Stimulated activated CD4-positive, alpha-beta T cell treated with anti-CD3 and anti-CD28 coated beads, Interleukin-15, amount 100 ng/mL, for 24 hours (primary cell): ENCODE results near the gene RHOC.

ENCODE experiments used
- DNase-seq: peaks from one replicate; pipeline ENCODE4 v3.0.0-alpha.2; 2020

The RHOC gene

DNA sequence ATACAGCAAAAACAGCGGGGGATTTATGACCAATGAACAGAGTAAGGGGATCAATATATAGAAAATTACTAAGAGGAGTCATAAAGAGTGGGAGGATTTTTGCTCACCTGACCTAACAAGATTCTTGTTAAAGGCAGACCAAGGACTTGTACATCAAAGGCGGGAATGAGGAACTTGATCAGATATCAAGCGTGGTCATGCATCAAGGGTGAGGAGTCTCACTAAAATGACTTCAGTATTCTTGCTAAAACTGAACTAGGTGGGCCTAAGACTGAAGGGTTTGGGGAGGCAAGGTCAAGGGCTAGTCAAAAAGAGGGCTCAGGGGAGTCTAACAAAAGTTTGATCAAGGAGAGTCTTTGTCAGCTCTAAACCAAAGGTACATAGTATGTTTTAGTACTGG lies 30.4 kb downstream of the RHOC start:
- DNase-seq: no peak

DNA sequence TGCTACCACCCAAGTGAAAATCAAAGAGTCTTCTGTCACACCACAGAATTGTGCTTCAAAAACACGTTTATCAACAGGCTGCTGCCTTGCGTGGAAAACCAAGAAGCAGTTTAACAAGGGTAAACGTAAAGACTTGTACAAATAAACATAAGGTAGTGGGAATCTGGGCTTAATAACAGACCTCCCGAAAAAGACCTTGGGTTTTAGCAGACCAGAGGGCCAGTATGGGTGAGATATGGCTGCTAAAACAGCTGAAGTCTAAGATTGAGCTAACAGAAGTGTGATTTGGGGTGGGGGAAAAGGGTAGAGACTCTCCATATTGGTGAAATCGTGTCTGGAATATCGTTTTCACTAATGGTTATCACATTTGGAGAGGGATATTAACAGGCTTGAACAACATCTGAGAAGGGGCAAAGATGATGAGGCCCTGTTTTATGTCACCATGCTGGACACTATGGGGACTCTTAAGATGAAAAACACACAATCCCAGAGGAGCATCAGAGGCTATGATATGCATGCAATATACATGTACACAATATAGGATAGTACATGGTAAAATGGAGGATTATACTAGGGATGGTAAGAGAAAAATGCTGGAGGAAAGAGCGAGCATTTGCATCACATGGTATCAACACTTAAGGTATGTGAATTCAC lies 31.1 kb downstream of the RHOC start:
- DNase-seq: no peak

DNA sequence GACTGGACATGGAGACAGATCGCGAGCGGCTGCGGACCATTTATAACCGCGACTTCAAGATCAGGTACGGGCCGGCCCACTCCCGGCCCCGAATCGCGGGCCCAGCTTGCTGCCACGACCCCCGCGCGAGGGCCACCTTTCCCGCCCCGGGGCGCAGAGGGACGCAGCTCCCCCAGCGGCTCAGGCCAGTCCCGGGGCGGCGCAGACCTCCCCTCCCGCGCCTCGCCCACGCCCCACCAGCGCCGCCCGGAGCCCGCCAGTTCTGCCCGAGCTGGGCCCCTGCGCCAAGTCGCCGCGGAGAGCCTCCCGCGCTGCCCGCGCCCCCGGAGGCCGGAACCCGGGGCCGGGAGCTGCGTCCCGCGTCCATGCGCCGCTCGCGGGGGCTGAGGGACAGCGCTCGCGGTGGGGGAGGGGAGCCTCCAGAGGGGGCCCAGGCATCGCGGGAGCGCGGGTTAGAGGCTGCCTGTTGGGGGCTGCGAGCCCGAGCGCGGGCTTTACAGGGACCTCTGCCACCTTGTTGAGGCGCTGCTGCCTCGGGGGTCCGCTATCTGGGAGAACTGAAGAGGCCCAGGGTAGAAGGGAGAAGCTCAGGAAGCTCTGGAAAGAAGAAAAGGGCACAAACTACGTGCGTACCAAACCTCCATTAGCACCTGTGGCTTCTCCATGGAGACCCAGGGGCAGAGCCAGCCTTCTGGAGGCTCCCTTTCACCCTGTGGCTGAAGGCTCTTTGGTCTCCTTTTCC lies 31.8 kb downstream of the RHOC start:
- peak; percentile 61 for DNase-seq

DNA sequence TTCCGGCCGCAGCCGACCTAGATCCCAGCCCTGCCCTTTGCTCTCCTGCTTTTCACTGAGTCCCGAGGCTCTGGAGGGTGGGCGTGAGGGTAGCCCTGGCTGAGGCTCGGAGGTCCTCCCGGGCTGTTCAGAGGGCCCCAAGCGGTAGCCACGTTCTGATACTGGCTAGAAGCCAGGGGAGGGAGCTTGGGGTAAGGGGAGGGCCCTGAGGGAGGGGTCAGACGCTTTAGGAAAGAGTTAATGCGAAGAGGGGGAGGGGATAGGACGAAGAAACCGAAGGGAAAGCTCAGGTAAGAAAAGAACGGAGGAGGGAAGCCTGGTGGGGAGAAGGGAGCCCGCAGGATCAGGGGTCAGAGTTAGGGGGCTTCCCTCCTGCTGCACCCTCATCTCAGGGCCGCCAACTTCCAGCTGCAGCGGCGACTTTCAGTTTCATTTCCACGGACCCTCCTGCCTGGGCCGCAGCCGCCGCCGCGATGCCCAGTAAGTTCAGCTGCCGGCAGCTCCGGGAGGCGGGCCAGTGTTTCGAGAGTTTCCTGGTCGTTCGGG lies 32.4 kb downstream of the RHOC start, which contains the start of gene MOV10:
MOV10 (plus strand) TSS at position 220 of the 546 bp plus-strand sequence; CDS start at position 474, 254 bp downstream.
- peak; percentile 74 for DNase-seq

DNA sequence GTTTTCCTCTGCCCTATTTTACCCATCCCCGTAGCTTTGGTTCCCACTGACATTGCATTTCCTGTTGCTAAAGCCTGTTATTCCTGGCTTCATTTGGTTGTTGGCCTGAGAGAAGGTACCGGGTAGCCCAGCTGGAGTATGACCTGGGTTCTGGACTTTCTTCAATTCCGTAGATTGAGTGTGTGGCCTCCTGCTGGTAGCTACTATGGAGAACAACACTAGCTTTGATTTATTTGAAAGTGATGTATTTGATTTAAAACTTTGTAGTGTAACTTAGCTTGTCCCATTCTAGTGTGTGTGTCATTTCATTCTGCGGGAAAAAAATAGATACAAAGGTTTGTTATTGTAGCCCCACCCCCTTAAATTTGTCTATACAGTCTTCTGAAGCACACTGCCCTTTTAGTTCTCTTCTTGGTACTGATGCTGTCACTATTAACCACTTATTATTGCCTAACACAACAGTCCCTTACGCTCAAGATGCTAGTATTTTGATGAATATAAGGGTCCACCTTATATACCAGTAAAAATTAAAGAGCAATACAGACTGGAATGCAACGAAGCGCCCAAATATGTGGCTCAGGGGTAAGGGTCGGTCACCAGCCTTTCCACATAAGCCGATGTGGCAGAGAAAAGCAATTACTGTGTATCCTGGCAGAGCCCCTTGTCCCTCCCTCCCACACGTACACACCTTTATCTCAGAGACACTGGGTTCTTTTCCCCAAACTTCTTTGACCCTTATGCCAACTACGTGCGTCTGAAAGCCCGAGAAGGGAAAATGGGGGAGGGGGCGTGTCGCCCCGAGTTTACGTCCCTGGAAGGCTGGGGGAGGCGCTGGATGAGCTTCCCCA lies 33.1 kb downstream of the RHOC start:
- no peak for DNase-seq

DNA sequence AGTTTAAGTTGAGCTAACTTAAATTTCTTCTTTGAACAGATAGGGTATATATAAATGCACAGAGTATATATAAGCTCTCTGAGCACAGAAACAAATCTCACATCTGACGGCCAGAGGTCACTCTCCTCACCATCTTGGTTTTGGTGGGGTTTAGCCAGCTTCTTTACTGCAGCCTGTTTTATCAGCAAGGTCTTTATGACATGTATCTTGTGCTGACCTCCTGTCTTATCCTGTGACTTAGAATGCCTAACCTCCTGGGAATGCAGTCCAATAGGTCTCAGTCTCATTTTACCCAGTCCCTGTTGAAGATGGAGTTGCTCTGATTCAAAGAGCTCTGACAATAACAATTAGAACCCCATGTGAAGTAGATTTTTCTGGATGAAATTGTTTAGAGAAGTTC lies 34.1 kb downstream of the RHOC start:
- no peak for DNase-seq

DNA sequence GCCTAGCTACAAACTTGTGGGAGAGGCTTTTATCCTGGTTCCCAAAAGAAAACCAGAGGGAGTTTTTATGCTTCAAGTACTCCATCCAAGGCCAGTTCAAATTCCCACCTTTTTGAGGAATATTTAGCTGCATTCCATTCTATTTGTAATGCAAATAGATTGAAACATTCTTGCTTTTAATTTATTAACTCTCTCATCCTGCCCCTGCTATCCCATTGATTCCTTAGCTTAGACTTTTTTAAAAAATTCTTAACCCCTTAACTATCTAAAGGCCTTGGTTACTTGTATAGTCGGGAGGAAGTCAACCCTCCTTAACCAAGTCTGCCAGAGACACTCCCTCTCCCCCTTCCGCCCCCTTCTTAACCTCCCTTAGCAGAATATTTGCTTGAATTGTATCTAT lies 34.9 kb downstream of the RHOC start:
- DNase-seq: no peak

DNA sequence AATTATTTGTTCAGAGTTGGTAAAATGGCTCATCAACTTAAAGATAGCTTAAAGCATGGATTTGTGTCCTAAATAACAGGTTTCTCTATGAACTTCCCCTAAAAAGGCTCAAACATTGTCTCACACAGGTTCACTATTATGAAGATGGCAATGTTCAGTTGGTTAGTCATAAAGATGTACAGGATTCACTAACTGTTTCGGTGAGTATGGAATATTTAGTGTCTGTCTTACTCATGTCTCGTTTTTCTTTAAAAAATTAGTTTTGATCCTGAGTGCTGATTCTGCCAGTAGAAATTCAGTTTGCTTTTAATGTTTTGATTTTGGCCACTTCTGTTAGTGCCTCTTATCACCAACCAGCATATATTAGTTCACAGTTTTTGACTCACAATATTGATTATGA lies 40.0 kb downstream of the RHOC start:
- no peak for DNase-seq

DNA sequence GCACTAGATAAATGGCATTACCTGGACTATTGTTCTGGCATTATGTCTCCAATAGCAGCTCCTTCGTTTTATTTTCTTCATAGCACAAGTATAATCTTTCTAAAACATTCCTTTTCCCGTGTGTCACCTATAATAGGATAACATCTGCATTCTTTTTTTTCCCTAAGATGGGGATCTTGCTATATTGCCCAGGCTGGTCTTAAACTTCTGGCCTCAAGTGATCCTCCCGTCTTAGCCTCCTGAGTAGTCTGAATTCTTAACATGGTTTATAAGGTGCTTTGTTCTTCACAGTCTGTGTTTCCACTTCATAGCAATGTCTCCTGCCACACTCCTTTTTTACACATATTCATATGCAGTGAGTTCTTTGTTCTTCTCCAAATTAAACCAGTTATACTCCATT lies 41.1 kb downstream of the RHOC start:
- DNase-seq: no peak

DNA sequence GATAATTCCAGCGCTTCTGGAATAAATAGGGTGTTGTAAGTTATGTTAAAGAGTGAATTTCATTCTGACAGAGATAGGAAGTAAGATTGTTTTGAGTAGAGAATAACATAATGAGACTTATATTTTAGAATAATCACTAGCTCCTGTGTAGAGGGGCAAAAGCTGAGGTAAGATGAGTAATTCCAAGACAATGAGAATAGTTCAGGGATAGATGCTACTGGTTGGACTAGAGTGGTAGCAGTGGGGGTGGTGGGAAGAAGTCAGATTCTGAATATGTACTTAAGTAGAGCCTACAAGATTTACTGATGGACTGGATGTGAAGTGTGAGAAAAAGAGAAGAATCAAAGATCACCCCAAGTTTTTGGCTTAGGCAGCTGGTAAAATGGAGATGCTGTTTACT lies 55.7 kb downstream of the RHOC start:
- DNase-seq: no peak
